ENCODE data around the gene DLL3.
"Not testable (repeated sequence)": the region's sequence is repeated elsewhere in the genome, so short reads cannot be mapped to it uniquely, and the experiment has no call there.

The DLL3 gene, protein sequence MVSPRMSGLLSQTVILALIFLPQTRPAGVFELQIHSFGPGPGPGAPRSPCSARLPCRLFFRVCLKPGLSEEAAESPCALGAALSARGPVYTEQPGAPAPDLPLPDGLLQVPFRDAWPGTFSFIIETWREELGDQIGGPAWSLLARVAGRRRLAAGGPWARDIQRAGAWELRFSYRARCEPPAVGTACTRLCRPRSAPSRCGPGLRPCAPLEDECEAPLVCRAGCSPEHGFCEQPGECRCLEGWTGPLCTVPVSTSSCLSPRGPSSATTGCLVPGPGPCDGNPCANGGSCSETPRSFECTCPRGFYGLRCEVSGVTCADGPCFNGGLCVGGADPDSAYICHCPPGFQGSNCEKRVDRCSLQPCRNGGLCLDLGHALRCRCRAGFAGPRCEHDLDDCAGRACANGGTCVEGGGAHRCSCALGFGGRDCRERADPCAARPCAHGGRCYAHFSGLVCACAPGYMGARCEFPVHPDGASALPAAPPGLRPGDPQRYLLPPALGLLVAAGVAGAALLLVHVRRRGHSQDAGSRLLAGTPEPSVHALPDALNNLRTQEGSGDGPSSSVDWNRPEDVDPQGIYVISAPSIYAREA

GRCh38 chr19:39498798-39499642 is at the start of gene DLL3:
TSS of gene DLL3 (plus strand) at chr19:39498947. CDS start at chr19:39498975, 28 bp downstream.
- H3K4me3 ChIP-seq (ENCODE audit: low read length): peak within 1 kb of the TSS; percentile 5
- DNase-seq (ENCODE audit: low read depth): no peak
- TF ChIP-seq CTCF (conservative IDR thresholded peaks at IDR 0.05; ENCODE audit: low read length): no peak

DNA sequence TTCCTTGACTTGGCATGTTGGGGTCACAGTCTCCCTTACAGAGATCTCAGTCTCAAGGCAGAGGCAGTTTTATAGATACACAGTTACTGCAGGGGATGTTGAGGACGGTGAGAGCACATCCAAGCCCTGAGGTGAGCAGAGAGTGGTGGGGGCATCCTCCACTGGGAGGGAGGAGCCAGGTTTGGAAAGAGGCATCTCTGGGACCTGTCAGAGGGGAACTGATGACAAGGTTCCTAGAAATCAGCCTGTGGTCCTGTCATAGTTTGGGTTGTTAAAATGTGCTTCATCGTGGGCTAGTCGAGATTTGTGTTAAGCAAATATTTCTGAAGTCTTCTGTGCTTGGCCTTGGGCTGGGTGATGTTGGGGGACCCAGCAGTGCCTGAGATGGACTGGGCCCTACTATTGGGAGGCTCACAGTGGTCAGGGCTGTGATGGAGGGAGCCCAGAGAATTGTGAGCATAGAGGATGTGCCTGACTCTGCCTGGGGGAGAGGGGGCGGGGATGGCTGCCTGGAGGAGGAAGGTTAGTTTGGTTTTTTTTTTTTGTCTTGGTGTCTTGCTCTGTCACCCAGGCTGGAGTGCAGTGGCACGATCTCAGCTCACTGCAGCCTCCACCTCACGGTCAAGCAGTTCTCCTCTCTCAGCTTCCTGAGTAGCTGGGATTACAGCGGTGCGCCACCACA is 49.5 kb upstream of the DLL3 start:
- no peak for TF ChIP-seq CTCF (conservative IDR thresholded peaks at IDR 0.05; ENCODE audit: low read length)
- no peak overlapping the region for H3K4me3 ChIP-seq (ENCODE audit: low read length)
- no peak for DNase-seq (ENCODE audit: low read depth)

GRCh38 chr19:39451257-39451656 is 47.5 kb upstream of the DLL3 start:
- not testable (repeated sequence) for H3K4me3 ChIP-seq (ENCODE audit: low read length); DNase-seq (ENCODE audit: low read depth)

DNA sequence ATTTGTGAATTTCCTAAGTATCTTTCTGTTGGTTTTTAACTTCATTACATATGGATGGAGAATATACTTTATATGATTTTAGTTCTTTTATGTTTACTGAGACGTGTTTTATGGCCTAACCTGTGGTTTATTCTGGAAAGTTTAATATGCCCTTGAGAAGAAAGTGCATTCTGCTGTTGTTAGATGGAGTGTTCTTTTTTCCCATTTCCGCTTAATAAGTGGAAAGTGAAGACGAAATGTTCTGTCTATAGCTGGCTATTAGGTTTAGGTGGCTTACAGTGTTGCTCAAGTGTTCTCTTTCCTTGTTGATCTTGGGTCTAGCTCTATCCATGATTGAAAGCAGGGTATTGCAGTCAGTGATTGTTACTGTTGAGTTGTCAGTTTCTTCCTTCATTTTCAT is 35.3 kb upstream of the DLL3 start:
- no peak for TF ChIP-seq CTCF (conservative IDR thresholded peaks at IDR 0.05; ENCODE audit: low read length)
- H3K4me3 ChIP-seq (ENCODE audit: low read length): no peak overlapping the region
- DNase-seq (ENCODE audit: low read depth): no peak

DNA sequence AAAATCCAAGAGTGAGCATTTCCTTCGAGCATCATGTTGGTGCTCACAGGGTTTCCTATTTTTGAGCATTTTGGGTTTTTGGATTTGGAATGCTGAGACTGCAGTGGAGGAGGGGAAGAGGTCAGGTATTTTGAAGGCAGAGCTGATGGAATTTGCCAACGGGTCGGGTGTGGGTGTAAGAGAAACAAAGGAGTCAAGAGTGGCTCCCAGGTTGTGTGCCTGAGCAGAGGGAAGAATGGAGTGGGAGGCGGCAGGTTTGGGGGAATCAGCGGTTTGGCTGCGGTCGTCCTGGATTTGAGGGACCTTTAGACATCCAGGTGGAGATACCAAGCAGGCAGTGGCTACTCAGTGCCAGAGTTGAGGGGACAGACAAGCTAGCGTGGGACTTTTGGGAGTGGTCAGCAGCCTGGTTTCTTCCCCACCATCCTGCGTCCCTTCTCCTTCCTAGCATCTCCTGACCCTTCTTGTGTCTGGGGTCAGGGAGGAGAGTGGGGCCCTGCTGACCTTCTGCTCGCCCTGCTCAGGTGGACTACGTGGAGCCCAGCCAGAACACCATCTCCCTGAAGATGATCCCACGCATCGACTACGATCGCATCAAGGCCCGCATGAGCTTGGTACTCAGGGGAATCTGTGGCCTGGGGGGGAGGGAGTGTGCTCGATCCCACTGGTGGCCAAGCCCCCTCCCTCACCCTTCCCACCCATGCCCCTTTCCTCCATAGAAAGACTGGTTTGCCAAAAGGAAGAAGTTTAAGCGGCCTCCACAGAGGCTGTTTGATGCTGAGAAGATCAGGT is 32.6 kb upstream of the DLL3 start:
- no peak for TF ChIP-seq CTCF (conservative IDR thresholded peaks at IDR 0.05; ENCODE audit: low read length)
- H3K4me3 ChIP-seq (ENCODE audit: low read length): no peak overlapping the region
- DNase-seq (ENCODE audit: low read depth): no peak

GRCh38 chr19:39467941-39468340 is 30.8 kb upstream of the DLL3 start:
- TF ChIP-seq CTCF (conservative IDR thresholded peaks at IDR 0.05; ENCODE audit: low read length): no peak

More at GRCh38 chr19:39467941-39468340, 30.8 kb upstream of the DLL3 start:
- DNase-seq (ENCODE audit: low read depth): no peak
- no peak overlapping the region for H3K4me3 ChIP-seq (ENCODE audit: low read length)

All from AG10803 (cell line).